Measurements from ENCODE around the gene TBX4.

TBX4 gene

DNA sequence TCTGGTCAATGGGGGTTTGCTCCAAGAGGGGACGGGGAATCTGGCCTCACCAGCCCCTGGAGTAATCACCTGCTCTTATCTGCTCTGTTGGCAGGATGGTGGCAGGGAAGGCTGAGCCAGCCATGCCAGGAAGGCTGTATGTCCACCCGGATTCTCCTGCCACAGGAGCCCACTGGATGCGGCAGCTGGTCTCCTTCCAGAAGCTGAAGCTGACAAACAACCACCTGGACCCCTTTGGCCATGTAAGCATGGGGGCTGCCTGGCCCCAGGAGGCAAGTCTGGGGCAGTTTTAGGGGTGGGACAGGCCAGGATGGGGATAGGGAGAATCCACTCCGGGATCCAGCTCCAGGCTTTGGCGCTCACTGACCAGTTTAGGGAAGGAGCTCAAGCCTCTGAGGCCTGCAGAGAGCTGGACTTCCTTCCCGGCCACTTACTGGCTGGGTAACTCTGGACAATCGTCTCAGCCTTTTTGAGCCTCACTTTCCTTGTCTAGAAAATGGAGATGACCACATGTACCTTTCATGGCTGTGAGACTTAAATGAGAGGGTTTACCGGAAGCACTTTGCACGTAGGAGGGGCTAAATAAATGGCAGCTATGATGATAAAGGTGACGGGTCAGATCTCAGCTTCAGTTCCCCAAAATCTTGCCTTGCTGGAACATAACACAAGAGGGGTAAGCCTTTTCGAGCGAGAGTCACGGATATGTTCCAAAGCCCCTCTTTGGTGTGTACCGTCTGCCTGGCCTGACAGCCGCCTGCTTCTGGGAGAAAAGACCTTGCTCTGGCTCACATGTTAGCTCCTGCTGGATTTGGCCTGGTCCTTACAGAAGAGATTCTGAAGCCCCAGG is 15.4 kb downstream of the TBX4 start:
- DNase-seq, result no peak

DNA sequence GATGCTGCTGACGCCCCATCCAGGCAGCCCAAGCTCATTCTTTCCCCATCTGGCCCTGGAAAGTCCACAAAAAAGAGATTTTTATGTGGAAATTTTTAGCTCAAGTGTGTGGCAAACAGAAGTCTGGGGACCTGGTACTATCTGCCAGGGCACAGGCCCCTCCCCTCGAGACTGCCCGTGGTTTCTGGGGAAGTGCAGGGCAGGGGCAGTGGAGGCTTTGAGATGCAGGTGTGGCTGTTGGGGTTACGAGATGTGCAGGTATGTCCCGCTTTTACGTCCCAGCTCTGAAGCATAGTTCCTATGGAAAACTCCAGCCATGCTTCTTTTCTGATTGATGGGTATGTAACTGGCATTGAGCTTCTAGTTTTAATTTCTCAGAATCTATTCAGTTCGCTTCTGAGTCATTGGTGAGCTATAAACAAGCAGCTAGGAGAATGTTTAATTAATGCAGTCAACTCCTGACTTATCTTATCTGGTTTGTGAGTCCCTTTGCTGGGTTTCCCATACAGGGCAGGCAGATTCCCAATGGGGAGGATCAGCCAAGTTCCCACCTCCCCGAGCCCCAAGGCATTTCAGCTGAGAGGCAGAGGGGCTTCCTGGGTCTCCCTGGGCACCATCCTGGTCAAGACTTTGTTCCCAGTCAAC is 16.2 kb downstream of the TBX4 start:
- DNase-seq, result no peak

- no peak for DNase-seq
Observed at GRCh38 chr17:61469474-61469873, 17.3 kb downstream of the TBX4 start.

DNA sequence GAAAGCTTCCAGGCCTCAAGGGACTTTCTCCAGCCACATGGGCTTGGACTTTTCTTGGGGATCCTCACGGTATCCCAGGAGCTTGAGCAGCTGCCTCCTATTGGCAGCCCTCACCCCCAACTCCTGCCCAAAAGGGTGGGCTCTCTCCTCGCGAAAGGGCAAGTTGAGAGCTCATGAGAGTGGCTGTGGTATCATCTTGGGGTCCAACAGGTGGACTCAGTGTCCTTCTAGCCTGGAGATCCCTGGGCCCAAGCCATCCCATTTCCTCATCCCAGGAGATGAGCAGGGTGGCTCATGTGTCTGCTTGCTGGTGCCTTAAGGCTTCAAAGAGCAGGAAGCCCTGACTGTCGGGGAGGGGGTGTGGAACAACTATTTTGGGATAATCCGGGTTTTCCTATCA is 17.7 kb downstream of the TBX4 start:
- DNase-seq, result no peak

DNA sequence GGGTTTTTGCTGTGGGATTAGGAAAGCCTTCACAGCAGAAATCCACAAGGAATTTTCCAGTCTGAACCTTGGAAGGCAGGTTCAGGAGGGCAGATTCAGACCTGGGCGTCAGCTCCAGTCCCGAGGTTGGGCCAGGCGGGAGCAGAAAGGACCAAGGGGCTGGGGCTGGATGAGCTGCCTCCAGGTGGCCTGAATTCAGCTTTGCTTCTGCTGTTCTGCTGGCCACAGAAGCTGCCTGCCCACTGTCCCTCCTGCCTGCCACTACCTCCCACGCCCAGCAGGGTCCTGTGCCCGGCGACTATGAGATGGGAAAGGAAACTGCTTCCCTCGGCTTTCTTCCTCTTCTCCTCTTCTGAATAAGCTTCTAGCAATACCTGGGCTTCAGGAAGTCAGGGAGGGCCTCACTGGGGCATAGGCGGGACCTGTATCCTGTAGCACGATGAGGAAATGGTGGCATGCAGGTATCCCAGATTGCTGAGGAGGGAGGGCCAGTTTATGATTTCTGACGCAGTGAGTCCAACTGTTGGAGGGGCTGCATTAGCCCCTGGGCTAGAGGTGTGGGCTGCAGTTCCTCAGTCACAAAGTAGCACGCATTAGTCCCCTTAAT is 18.4 kb downstream of the TBX4 start:
- DNase-seq, result no peak

DNA sequence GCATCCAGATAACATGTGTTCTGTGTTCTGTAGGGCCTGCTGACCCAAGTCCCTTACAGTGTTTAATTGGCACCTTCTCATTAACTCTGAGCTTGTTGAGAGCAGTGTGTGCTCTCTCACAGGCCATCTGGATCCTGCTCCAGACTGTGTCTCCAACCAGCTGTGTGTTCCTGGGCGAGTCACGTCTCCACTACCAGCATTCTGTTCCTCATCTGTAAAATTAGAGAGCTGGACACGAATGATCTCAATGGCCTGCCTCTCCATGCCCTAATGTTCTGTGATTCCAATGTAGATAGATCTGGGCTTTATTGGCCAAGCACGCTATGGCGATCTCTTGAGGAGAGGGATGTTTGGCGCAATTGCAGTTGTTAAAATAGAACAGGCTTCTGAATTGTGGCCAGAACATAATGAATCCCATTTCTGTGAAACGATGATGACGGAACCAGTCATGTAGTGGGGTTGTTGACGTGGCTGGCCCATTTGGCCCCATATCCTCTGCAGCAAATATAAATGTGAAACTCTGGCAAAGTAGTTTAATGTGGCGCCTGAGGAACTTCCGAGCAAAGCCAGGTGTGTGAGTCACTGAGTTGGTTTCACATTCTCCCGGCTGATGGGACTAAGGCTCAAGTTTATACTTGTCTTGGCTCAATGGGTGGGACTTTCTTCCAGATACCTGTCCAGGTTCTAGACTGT is 22.2 kb downstream of the TBX4 start:
- DNase-seq, result no peak

GRCh38 chr17:61474934-61475333 is 22.7 kb downstream of the TBX4 start:
- no peak for DNase-seq

GRCh38 chr17:61475726-61476125 is 23.5 kb downstream of the TBX4 start:
- peak; percentile 34 for DNase-seq

DNA sequence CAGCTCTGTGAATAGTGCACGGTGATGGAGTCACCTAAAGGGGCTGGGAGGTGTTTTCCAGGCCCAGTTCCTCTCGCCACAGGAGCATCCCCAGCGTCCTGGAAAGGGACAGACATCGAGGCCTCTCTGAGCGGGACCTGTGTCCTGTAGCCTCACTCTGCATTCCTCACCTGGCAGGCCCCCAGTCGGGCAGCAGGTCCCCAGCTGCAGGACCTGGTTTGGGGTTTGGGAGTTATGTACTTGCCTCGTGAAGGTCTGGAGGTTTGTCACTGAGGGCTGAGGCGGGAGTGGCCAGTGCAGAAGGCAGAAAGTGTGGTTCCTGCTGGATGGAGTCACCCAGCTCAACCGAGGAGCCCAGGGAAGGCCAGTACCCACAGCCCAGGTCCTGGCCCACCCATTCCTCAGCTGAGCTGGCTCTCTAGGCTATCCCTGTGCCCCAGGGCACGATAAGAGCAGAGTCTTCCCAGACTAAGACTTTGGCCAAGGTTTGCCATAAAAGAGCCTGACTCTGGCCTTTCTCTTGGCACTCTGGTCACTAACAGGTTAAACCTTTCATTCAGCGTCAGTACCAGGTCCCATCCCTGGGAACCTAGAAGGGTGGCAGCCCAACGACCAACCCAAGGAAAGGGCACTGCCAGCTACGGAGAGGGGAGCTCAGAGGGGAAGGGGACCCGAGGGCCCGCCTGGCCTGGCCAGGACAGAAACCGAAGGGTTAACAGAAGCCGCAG is 24.4 kb downstream of the TBX4 start:
- no peak for DNase-seq

- no peak for DNase-seq
Observed at GRCh38 chr17:61477204-61477834, 25.1 kb downstream of the TBX4 start.

DNA sequence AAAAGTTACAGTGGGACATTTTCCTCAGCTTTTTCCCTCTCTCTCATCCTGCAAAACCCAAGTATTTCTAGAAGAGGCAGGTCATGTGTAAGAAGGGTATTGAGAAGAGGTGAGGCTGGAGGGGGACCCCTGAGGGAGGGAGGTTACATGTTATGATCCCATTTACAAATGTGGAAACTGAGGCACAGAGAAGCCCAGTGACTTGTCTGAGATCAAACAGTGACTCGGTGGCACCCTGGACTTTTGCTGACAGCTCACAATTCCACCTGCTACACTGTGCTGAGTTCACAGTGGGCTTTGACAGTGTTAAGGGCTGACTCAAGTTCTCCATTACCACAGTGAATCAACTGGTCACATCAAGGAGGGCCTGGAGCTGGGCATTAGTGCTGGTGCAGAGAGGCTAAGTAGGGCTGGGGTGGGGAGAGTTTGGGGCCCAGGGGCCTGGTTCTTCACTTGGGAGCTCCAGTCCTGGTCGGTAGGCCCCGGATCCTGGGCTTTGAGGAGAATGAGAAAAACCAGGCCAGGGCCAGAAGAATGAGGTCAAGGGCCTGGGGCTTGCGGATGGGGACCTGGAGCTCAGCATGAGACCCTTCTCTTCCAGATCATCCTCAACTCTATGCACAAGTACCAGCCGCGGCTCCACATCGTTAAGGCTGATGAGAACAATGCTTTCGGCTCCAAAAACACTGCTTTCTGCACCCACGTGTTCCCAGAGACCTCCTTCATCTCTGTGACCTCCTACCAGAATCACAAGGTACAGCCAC is 26.0 kb downstream of the TBX4 start:
- DNase-seq, result no peak

- no peak for DNase-seq
Observed at GRCh38 chr17:61478790-61479492, 26.7 kb downstream of the TBX4 start.

- no peak for DNase-seq
Observed at GRCh38 chr17:61479493-61480413, 27.5 kb downstream of the TBX4 start.

DNA sequence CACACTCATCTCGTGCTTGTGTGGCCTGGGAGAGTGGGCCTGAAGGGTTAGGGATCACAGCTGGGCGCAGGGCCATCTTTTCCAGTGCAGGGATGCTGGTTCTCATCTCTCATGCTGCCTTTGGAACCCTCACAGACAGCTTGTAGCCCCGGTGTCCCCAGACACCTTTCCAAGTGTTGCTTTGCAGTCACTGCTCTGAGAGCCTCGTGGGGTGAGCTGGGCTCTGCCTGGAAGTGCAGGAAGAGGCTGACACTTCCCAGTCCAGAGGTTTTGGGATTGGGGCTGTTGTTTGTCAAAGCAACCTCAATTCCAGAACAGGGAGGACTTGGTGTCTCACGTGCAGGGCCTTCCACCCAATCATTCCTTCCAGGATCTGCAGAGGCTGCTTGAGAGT is 28.2 kb downstream of the TBX4 start:
- no peak for DNase-seq

GRCh38 chr17:61481421-61481820 is 29.2 kb downstream of the TBX4 start:
- DNase-seq, result no peak

- no peak for DNase-seq
Observed at GRCh38 chr17:61482467-61482866, 30.2 kb downstream of the TBX4 start.

- no peak for DNase-seq
Observed at GRCh38 chr17:61483778-61484116, 31.5 kb downstream of the TBX4 start.

- no peak for DNase-seq
Observed at GRCh38 chr17:61484174-61484573, 32.0 kb downstream of the TBX4 start.

DNA sequence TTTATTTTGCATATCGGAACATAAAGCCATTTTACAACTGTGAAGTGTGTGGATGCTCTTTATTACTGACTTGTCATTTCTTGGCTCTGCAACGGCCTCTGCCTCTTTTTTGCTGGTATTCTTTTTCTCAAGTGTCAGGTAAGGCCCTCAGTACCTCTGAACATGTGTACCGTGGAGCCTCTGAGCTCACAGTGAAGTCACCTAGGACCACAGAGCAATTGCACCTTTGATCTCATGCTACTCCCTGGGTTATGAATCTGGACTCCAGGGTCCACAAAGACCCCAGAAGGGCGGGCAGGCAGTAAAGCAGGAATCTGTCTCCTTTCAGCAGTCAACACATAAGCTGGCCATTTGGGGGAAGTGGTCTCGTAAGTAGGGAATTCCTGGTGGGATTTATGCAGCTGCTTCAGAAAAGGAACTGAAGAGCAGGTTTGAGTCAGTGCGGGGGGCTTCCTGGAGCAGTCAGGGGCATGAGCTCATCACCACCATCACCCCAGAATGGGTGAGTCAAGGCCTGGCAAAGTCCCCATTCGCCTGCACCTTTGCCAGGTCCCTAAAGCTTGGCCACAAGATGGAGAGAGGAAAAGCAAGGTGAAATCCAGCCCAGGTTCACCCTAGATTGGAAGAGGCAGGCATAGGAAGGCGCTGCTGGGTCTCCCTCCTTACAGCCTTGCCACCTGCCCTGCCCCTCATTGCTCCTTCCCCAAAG is 33.0 kb downstream of the TBX4 start:
- no peak for DNase-seq

Measured in HCEC 1CT (cell line).